SKM-1 (cell line): ENCODE measurements around the gene ZFR2.
"Not testable (repeated sequence)": the region's sequence is repeated elsewhere in the genome, so short reads cannot be mapped to it uniquely, and the experiment has no call there.

Experiments used
- DNase-seq: peaks from one replicate; lab custom pipeline; 2025; ENCODE audit not compliant: unreplicated experiment; lab: John Stamatoyannopoulos, UW

The ZFR2 gene

DNA sequence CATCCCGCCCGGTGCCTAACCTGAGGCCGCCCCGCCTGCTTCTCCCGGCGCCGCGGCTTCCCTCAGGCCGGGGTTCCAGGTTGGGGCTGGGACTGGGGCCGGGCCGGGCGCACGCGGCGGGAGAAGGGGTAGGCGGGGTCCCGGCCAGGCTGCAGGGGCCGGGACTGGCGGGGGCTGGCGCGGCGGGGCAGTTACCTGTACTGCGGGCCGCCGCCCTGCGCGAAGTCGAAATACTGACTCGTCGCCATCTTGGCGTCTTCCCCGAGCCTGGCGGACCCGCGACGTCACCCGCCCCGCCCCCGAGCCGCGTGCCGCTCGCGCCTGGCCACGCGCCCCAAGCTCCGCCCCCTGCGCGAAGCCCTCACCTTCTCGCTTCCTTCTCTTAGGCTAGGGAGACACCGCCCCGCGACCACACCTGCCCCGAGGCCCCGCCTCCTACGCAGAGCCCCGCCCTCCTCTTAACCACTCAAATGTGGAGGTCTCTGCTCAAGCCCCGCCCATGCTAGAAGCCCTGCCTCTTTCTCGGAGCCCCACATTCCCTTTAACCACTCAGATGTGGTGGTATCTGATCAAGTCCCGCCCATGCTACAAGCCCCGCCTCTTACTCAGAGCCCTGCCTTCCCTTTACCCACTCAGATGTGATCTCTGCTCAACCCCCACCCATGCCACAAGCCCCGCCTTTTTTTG is at the start of gene ZFR2:
ZFR2 (minus strand) TSS at position 269 of the 687 bp plus-strand sequence; CDS start at position 248, 21 bp downstream.
- DNase-seq, result no peak

DNA sequence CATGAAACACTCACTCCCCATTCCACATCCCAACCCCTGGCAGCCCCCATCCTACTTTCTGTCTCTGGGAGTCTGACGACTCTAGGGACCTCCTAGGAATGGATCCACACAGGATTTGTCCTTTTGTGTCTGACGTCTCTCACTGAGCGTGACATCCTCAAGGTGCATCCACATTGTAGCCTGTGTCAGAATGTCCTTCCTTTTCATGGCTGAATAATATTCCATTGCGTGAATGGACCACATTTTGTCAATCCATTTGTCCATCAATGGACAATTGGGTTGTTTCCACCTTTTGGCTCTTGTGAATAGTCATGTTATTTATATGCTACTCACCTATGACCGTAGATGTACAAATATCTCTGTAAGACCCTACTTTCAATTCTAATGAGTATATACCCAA is 47.2 kb upstream of the ZFR2 start:
- no peak for DNase-seq

DNA sequence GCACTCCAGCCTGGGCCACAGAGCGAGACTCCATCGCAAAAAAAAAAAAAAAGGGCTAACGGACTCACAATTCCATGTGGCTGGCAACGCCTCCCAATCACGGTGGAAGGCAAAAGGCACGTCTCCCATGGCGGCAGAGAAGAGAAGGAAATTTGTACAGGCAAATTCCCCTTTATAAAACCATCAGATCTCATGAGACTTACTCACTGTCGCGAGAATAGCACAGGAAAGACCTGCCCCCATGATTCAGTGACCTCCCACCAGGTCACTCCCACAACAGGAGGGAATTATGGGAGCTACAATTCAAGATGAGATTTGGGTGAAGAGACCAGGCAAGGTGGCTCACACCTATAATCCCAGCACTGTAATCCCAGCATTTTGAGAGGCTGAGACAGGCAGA is 45.4 kb upstream of the ZFR2 start:
- no peak for DNase-seq

DNA sequence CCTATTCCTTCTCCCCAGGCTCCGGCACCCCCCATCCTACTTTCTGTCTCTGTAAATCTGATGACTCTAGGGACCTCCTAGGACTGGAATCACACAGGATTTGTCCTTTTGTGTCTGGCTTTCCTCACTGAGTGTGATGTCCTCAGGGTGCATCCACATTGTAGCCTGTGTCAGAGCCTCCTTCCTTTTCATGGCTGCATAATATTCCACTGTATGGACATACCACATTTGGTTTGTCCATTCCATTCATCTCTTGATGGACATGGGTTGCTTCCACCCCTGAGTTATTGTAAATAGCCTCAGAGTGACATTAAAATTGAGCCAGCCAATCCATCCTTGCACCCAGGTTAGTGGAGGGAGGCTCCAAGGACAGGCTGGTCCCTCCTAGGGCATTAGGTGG is 41.3 kb upstream of the ZFR2 start:
- no peak for DNase-seq

DNA sequence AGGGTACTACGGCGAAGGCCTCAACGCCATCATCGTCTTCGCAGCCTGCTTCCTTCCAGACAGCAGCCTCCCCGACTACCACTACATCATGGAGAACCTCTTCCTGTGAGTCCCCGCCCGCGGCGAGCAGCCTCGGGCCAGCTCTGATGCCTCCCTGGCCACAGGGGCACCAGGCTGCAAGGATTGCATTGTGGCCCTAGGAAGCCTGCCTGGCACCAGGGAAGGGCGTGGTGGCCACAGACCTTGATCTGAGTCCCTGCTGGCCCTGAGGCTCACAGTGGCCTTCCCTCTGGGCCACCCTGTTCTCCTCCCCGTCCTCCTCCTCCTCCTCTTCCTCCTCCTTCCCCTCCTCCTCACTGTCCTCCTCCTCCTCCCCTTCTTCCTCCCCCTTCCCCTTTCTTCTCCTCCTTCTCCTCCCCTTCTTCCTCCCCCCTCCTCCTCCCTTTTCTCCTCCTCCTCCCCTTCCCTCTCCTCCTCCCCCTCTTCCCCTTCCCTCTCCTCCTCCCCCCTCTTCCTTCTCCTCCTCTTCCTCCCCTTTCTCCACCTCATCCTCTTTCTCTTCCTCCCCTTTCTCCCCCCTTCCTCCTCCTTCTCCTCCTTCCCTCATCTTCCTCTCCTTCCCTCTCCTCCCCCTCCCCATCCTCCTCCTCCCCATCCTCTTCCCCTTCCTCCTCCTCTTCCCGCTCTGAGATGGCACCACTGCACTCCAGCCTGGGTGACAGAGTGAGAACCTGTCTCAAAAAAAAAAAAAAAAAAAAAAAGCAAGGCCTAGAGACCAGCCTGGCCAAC is 39.6 kb upstream of the ZFR2 start:
- no peak for DNase-seq

DNA sequence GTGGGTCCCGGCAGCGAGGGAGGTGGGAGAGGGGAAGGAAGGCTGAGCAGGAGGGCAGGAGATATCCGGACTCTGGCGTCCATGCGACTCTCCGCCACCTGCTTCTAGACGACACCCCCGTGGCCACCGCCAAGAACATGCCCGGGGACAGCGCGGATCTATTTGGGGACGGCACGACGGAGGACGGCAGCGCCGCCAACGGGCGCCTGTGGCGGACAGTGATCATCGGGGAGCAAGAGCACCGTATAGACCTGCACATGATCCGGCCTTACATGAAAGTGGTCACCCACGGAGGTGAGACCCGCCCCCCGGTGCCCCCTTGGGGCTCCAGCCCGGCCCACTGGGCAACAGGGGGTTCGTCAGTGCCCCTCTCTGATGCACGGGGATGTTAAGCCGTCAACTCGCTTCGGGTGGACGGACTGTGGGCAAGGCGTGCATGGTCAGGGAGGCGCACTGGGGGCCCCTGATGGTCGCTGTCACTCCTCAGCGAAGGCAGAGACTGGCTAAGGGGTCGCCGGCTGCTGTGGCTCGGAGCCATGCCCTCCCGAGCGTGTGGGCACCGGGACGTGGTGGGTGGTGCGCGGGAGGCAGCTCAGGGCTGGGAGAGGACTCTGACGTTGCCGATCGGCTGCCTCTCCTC is 38.9 kb upstream of the ZFR2 start:
- no peak for DNase-seq

DNA sequence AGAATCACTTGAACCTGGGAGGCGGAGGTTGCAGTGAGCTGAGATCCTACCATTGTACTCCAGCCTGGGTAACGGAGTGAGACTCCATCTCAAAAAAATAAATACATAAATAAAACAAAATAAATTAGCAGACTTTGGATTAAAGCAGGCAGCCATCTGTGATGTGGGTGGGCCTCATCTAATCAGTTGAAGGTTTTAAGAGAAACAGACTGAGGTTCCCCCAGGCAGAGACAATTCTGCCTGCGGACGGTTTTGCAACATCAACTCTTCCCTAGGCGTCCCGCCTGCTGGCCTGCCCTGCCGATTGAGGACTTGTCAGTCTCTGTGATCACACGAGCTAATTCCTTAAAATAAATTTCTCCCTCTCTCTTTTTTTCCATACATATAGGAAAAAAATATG is 35.4 kb upstream of the ZFR2 start:
- no peak for DNase-seq

DNA sequence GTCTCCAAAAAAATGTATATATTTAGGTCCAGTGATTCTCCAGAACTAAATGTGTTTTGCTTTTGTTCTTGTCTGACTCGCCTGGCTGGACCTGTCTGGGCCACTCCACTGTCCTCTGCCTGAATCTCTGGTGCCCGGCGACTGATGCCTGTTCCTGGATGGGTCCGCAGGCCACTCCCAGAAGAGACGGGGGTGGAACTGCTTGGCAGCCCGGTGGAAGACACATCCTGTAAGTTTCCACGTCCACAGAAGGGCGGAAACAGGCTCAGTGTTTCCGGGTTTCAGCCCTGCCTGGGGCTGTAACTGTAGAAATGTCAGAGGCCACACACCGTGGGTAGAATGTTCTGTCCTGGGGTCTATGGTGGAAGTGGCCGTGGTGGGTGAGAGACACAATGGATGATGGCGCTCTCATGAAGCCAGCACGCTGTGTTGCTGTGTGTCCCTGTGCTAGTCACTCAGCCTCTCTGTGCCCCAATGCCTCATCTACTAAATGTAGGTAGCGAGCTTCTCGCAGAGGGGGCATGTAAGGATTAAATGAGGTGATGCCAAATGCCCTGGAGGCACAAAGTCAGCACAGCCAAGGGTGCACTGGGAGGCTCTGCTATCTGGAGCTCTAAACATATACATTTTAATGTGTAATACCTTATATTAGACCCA is 33.6 kb upstream of the ZFR2 start:
- DNase-seq, result no peak

DNA sequence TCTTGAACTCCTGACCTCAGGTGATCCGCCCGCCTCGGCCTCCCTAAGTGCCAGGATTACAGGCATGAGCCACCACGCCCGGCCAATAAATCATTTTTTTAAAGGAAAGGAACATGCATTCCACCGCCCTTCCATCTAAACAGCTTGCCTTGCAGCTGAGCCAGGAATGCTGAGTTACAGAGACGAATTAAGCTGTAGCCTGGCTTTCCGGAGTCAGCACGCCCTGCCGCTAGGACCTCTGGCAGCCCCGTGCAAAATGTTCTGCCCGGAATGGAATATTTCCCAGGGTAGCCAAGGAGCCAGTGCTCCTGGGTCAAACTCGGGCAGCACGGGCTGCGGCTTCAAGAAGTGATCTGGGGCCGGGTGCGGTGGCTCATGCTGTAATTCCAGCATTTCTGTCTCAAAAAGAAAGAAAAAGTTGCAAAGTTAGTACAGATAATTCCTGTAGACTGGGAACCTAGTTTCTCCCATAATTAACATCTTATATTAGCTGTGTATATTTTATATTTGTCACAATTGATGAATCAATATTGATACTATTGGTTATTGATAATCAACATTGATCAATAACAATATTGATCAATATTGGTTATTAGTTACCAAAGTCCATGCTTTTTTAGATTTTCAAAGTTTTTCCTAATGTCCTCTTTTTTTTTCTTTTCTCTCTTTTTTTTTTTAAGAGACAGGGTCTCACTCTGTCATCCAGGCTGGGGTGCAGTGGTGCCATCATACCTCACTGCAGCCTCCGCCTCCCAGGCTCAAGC is 30.9 kb upstream of the ZFR2 start:
- no peak for DNase-seq

DNA sequence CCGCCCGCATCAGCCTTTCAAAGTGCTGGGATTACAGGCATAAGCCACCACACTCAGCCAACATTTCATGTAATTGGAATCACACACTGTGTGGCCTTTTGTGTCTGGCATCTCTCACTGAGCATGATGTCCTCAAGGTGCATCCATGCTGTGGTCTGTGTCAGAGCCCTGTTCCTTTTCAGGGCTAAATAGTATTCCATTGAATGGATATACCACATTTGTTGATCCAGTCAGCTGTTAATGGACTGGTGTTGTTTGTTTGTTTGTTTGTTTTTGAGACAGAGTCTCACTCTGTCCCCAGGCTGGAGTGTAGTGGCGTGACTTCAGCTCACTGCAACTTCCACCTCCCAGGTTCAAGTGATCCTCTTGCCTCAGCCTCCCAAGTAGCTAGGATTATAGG is 29.6 kb upstream of the ZFR2 start:
- no peak for DNase-seq

DNA sequence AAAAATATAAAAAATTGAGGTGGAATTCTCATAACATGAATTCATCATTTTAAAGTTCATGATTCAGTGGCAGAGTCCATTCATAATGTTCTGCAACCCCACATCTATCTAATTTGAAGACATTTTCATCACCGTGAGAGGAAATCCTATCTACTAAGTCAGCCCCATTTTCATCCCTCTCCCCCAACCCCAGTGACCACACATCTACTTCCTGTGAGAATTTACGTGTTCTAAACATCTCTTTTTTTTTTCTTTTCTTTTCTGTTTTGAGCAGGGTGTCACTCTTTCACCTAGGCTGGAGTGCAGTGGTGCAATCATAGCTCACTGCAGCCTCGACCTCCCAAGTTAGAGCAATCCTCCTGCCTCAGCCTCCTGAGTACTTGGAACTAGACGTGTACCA is 29.1 kb upstream of the ZFR2 start:
- no peak for DNase-seq

DNA sequence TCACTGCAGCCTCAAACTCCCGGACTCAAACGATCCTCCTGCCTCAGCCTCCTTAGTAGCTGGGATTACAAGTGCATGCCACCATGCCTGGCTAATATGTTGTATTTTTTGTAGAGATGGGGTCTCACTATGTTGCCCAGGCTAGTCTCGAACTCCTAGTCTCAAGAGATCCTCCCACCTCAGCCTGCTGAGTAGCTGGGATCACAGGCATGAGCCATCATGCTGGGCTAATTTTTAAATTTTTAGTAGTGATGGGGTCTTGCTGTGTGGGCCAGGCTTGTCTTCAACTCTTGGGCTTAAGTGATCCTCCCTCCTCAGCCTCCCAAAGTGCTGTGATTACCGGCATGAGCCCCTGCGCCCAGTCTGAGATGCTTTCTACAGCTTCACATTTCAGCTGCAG is 26.9 kb upstream of the ZFR2 start:
- no peak for DNase-seq

DNA sequence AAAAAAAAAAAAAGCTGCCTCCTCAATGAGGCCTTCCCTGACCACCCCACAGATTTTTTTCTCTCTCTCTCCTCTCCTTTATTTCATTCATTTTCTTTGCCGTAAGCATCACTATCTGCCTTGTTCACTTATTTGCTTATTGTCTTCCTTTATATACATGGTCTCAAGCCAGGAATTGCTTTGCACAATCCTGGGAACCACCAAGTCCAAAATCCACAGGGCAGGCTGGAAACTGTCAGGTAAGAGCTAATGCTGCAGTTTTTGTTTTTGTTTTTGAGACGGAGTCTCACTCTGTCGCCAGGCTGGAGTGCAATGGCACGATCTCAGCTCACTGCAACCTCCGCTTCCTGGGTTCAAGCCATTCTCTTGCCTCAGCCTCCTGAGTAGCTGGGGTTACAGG is 26.1 kb upstream of the ZFR2 start:
- not testable (repeated sequence) for DNase-seq

DNA sequence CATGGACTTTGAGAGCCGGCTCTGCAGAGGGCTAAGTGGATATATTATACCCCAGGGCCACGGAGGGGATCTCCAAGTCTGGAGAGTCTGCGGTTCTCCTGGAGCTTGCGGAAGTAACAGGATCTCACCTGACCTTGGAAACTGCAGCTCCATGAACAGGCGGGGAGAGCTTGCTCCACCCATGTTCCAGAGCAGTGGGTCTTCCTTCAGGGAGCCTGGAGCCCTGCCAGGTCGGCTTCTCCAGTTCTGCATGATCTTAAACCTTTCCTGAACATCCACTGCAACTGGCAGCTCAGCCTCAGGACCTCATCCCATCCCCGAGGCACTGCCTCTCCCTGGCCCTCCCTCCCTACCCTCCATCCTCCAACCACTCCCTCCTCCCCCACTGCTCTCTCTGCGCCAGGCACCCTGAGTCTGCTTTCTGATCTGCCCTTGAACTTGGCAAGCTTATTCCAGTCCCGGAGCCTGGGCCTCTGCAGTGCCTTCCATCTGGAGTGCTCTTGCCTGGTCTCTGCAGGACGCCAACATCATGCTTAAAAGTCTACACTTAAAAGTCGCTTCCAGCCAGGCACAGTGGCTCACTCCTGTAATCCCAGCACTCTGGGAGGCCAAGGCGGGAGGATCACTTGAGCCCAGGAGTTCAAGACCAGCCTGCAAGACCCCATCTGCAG is 24.8 kb upstream of the ZFR2 start:
- DNase-seq, result no peak

DNA sequence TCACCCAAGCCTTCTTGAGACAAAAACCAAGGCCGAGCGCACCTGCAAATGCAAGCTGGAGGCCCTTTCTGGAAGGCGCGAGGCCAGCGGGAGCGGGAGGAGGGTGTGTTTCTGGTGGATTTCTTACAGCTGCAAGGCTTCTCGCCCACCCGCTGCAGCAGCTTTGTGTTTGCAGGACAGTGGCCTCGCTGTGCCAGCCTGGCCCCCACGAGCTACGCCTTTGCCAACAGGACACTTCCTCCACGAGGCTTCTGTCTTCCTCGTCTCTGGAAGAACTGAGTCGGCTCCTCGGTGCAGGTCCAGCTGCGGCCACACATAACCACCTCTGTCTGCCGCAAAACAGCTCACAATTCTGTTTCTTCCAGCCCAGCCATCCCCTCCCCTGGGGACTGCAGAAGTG is 21.8 kb upstream of the ZFR2 start:
- DNase-seq, result no peak

DNA sequence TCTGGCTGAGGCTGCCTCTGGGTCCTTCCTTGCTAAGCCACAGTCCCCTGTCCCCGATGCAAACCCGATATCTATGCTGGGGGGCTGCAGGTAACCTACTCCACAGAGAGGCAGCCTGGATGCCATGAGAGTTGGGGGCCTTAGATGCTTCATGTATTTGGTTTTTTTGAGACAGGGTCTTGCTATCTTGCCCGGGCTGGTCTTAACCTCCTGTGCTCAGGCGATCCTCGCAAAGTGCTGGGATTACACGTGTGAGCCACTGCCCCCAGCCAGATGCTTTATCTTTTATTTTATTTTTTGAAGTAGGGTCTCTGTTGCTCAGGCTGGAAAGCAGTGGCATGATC is 13.2 kb upstream of the ZFR2 start:
- no peak for DNase-seq

DNA sequence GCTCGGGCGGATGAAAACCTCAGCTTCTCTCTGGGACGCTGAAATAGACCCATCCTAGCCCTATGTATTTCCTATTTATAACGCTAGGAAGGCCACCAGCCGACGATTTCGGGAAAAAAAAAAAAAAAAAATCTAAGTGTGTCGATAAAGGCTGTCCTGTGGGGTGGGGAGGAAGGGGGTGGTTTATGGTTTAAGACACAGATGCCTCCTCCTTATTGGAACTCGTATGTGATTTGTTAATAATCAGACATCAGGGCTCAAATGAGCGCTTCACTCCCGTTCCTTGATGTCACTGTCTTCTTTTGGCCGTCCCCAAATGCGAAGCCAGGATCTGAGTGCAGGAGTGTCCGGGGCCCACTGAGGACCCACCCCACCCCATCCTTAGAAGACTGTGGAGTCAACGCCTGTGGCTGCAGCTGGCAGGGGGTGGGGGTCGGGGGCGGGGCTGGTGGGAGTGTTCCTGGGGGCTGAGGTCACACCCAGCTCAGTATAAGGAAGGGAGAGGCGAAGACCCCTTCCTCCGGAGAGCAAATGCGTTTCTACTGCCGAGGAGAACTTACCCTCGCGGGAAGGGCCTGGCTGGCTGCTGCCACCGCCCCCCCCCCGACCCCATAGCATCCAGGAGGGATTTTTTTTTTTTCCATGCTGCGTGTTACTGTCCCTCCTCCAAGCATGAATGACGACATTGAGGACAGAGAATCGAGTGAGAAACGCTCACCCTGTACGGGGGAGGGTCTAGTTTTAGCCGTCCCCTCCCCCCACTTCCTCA is 12.6 kb upstream of the ZFR2 start:
- DNase-seq, result no peak

DNA sequence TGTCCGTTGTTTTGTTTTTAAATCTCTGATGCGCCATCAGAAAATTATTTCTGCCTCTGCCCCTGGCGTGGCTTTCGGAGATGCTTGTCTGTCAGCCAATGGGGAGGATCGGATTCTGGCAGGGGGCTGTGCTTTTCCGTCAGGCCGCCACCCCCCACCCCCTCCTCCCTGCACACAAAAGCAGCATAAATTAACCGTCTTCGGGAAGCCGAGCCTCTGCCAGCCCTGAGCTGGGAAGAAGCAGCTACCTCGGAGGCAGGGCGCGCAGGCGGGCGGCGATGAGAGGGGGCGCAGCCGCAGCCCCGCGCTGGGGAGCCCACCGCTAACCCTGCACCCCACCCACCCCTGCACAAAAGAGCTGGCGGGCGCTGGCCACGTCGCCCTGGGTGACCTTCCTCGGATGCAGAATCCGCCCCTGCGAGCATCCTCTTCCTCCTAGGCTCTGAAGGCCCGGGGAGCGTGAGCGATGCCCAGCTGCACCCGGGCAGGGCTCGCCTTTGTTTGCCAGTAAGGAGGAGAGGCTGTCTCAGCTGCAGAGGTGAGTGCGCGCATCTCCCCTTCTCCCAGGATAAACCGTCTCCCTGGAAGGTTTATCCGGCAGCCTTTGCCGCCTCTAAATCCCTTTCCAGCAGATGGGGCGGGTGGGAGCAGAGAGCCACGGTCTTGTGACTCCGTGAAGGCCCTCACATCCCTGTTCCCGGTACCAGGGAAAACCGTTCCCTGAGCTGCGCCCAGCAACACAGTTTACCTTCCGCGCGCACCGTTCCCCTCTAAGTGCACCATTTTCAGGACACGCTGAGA is 11.8 kb upstream of the ZFR2 start, which contains the start of gene ATCAY:
ATCAY (plus strand) TSS at position 215 of the 801 bp plus-strand sequence. CDS start 5,083 bp downstream, outside the sequence.
- no peak for DNase-seq

DNA sequence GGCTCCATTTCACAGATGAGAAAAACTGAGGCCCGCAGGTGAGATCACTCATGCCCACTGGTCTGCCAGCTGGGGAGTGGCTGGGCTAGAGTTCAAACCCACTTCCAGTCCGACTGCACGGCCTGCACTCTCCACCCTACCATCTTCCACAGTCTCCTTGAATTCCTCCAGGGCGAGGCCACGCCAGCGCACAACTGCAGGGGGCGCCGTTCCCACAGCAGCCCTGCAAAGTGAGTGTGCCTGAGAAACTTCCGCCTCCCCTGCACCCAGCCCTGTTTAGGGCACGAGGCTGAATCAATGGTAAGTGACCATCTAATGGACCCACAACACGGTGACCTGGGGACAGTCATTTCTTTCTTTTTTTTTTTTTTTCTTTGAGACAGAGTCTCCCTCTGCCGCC is 10.8 kb upstream of the ZFR2 start:
- DNase-seq, result no peak
